Loucy (cell line): Measurements from ENCODE around the gene P4HA3.
"Not testable (repeated sequence)": the region's sequence is repeated elsewhere in the genome, so short reads cannot be mapped to it uniquely, and the experiment has no call there.

Source experiments
- H2AFZ ChIP-seq: fragments of 200-600 bp; sonication (generic); 2 replicates; pipeline ENCODE4 v1.6.0; 2016; ENCODE audit warnings: antibody characterized with exemption, mild to moderate bottlenecking, low read length, moderate library complexity
- H3F3A ChIP-seq: fragments of 200-600 bp; 2 replicates; pipeline ENCODE4 v1.6.0; 2016; ENCODE audit warnings: antibody characterized with exemption, low read depth, mild to moderate bottlenecking
- H3K27me3 ChIP-seq: fragments of 200-600 bp; sonication (generic); 2 replicates; pipeline ENCODE4 v1.6.1; 2014; ENCODE audit warnings: low read length, mild to moderate bottlenecking; ENCODE audit not compliant: insufficient read depth, poor library complexity, severe bottlenecking
- H3K36me3 ChIP-seq: fragments of 200-600 bp; sonication (generic); 2 replicates; pipeline ENCODE4 v1.6.1; 2016; ENCODE audit warnings: low read length; ENCODE audit not compliant: insufficient read depth
- H3K4me1 ChIP-seq: fragments of 200-600 bp; sonication (generic); 2 replicates; pipeline ENCODE4 v1.5.1; 2014; ENCODE audit warnings: low read length, mild to moderate bottlenecking; ENCODE audit not compliant: insufficient read depth, poor library complexity, severe bottlenecking
- H3K4me2 ChIP-seq: fragments of 200-600 bp; sonication (generic); 2 replicates; pipeline ENCODE4 v1.6.0; 2014; ENCODE audit warnings: antibody characterized with exemption, low read length, low read depth, mild to moderate bottlenecking; ENCODE audit not compliant: poor library complexity, severe bottlenecking
- H3K4me3 ChIP-seq: fragments of 200-600 bp; sonication (generic); 2 replicates; pipeline ENCODE4 v1.5.1; 2014; ENCODE audit warnings: low read length, mild to moderate bottlenecking, mixed read lengths; ENCODE audit not compliant: poor library complexity, severe bottlenecking
- H3K79me2 ChIP-seq: fragments of 200-600 bp; sonication (generic); 2 replicates; pipeline ENCODE4 v1.6.1; 2014; ENCODE audit warnings: low read length; ENCODE audit not compliant: insufficient read depth
- H3K9ac ChIP-seq: fragments of 200-600 bp; sonication (generic); 2 replicates; pipeline ENCODE4 v1.6.0; 2014; ENCODE audit warnings: mild to moderate bottlenecking, low read depth, low read length, moderate library complexity; ENCODE audit not compliant: poor library complexity, severe bottlenecking
- H3K9me2 ChIP-seq: fragments of 200-600 bp; sonication (generic); replicated peaks from 2 replicates; pipeline ENCODE4 v1.6.1; 2016; ENCODE audit warnings: low read depth, low read length, mixed read lengths
- H3K9me3 ChIP-seq: fragments of 200-600 bp; sonication (generic); 2 replicates; pipeline ENCODE4 v1.6.1; 2014; ENCODE audit warnings: mild to moderate bottlenecking, antibody characterized with exemption, low read length, low read depth; ENCODE audit not compliant: insufficient read depth
- H4K20me1 ChIP-seq: fragments of 200-600 bp; sonication (generic); 2 replicates; pipeline ENCODE4 v1.6.0; 2014; ENCODE audit warnings: antibody characterized with exemption, low read length, mild to moderate bottlenecking; ENCODE audit not compliant: insufficient read depth, poor library complexity, severe bottlenecking
- CTCF ChIP-seq: fragments of 200-600 bp; sonication (generic); conservative IDR thresholded peaks from 2 replicates; pipeline ENCODE4 v1.5.1; 2014; ENCODE audit warnings: mild to moderate bottlenecking, antibody characterized with exemption, low read length
- EZH2phosphoT487 ChIP-seq: fragments of 200-600 bp; IDR thresholded peaks from 2 replicates; pipeline ENCODE4 v1.6.1; 2018; ENCODE audit warnings: antibody characterized with exemption, mild to moderate bottlenecking, moderate library complexity, borderline replicate concordance

P4HA3 gene

GRCh38 chr11:74333193-74333592 lies 21.8 kb upstream of the P4HA3 start:
- no peak overlapping the region for H3K4me3 ChIP-seq
- TF ChIP-seq EZH2phosphoT487: no peak
- no peak for TF ChIP-seq CTCF
- H2AFZ ChIP-seq: no peak overlapping the region
- no peaks in the 10 kb centered on the region for H3K9me2 ChIP-seq
- H3K36me3 ChIP-seq: peaks cover 20% of the 10 kb centered on the region; the same call in 1 of the 2 replicates
- no peaks in the 10 kb centered on the region for H3K9me3 ChIP-seq
- H3F3A ChIP-seq: no peaks in the 10 kb centered on the region
- no peak overlapping the region for H3K9ac ChIP-seq
- no peaks in the 10 kb centered on the region for H3K27me3 ChIP-seq
- H3K4me2 ChIP-seq: no peak overlapping the region
- H4K20me1 ChIP-seq: no peaks in the 10 kb centered on the region
- no peaks in the 10 kb centered on the region for H3K79me2 ChIP-seq
- H3K4me1 ChIP-seq: peaks cover 10% of the 10 kb centered on the region

DNA sequence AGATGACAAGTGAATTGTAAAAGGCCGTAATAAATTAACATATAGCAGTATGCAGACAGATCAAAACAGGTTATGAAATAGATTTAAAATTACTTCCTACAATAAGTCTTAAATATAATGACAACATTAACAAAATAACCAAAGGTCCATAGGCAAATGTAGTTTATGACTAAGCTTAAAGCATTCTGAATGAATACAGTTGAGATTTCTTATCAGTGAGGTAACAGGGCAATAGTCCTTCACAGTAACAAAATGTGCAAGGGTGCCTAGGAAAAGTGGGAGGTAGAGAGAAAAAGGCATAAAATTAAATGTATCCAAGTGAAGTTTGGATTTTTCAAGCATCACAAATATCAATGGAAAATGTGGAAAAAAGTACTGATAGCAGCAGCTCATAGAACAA lies 20.9 kb upstream of the P4HA3 start:
- Histone ChIP-seq H3K9me3 (no peaks in the 10 kb centered on the region), H3K4me1 (peaks cover 10% of the 10 kb centered on the region), H3K9me2 (no peaks in the 10 kb centered on the region), H3K79me2 (no peaks in the 10 kb centered on the region), H3K27me3 (no peaks in the 10 kb centered on the region), H3K4me2 (no peak overlapping the region), H3K4me3 (no peak overlapping the region), H2AFZ (no peak overlapping the region), H3K36me3 (peaks cover 15% of the 10 kb centered on the region; the same call in 1 of the 2 replicates), H3F3A (no peaks in the 10 kb centered on the region), H4K20me1 (no peaks in the 10 kb centered on the region), H3K9ac (no peak overlapping the region)
- TF ChIP-seq EZH2phosphoT487 (no peak), CTCF (no peak)

GRCh38 chr11:74331000-74331399 lies 19.6 kb upstream of the P4HA3 start:
- not testable (repeated sequence) for H3K4me3 ChIP-seq, H2AFZ ChIP-seq, H3K9me2 ChIP-seq, H3K9ac ChIP-seq, H3K9me3 ChIP-seq, H3K79me2 ChIP-seq, H3K4me2 ChIP-seq, H4K20me1 ChIP-seq, H3K36me3 ChIP-seq, H3F3A ChIP-seq, H3K27me3 ChIP-seq, H3K4me1 ChIP-seq

GRCh38 chr11:74330075-74330858 lies 18.8 kb upstream of the P4HA3 start:
- Histone ChIP-seq H3K27me3 (no peaks in the 10 kb centered on the region), H3K4me2 (peak overlapping the region; percentile 15), H3K36me3 (no peaks in the 10 kb centered on the region), H3K9me2 (no peaks in the 10 kb centered on the region), H4K20me1 (no peaks in the 10 kb centered on the region), H3K9me3 (no peaks in the 10 kb centered on the region), H3F3A (no peaks in the 10 kb centered on the region), H3K9ac (no peak overlapping the region), H3K79me2 (no peaks in the 10 kb centered on the region), H3K4me1 (peaks cover 10% of the 10 kb centered on the region), H2AFZ (no peak overlapping the region), H3K4me3 (no peak overlapping the region)
- TF ChIP-seq EZH2phosphoT487 (no peak), CTCF (no peak)
